HG03520 (cell line): ENCODE measurements around the gene POC1B.
"Not testable (repeated sequence)": the region's sequence is repeated elsewhere in the genome, so short reads cannot be mapped to it uniquely, and the experiment has no call there.

ENCODE experiments used
- ATAC-seq: cut with Tn5 transposase; IDR thresholded peaks from one replicate; pipeline ENCODE4 v1.9.1; 2021; ENCODE audit warnings: mild to moderate bottlenecking, moderate library complexity; ENCODE audit not compliant: unreplicated experiment

Gene POC1B

DNA sequence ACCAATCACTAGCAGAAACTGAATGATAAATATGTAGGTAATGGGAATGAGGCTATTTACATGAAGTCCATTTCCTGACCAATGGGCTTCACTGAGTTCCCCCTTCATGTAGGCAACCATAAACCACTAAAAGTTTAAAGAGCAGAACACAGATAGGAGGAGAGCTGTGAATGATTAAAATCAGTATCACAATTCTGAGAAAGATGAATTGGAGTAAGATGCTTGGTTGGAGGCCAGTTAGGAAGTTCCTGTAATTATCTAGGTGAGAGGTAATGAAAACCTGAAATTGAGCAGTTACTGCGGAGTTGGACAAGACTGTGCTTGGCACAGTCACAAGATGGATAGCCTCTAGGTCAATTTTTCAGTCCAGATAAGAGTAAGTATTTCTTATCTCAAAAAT, 57.8 kb downstream of the POC1B start:
- ATAC-seq, result no peak

GRCh38 chr12:89464974-89465592, 60.8 kb downstream of the POC1B start:
- ATAC-seq, result no peak

DNA sequence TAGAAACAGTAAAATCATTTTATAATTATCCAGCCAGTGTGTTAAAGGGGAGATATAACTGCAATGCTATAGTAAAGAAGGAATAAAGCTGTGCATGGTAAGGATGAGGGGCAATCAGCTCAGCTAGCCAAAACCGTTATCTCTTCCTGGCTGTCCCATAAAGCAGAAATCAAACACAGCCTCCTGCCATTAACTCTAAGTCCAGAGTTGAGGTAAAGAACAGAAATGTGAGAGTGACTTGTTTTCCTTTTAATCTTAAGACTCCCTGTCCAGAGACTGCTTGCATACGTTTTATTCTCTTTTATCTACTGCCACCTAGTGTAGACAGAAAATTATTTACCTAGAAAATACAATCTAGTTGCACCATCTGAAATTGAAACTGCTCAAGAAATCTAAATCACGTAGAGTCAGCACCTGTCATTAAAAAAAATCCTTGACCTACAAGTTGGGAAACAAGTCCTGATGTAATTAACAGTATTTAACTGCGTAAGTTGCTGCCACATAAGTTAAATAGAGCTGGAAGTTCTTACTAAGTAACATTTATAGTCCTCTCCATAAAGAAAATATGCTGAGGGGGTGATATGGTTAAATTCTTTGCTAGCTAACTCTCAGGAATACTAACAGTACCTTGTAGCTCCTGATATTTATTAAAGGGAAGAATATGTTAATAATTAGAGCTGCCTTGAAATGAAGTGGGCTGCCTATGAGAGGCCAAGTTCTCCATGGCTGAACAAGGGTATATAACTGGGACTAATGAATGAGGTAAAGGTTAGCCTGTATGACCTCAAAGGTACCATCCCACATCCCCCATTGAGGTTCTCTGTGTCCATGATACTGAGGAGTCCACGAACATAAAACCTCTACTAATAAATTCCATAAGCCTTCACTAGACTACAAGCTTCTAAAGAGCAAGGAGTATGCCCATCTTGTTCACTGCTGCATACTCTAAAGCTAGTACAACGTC, 63.9 kb downstream of the POC1B start:
- peak; percentile 93 for ATAC-seq

GRCh38 chr12:89461190-89461589, 64.7 kb downstream of the POC1B start:
- ATAC-seq, result no peak

DNA sequence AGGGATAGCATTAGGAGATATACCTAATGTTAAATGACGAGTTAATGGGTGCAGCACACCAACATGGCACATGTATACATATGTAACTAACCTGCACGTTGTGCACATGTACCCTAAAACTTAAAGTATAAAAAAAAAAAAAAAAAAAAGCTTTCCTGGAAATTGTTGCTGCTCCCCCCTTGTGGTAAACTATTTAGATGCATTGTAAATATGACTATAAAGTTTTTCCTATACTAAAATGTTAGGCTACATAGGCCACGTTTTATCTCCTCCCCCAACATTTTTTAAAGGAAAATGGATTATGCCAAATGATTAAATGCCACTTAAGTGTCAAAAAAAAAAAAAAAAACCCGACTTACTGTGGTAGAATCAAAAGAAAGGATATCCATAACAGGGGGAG, 66.6 kb downstream of the POC1B start:
- ATAC-seq, result not testable (repeated sequence)

- ATAC-seq, result no peak
Observed at GRCh38 chr12:89456565-89456964, 69.3 kb downstream of the POC1B start.

GRCh38 chr12:89454080-89454848, 71.6 kb downstream of the POC1B start:
- no peak for ATAC-seq

- no peak for ATAC-seq
Observed at GRCh38 chr12:89453121-89453978, 72.5 kb downstream of the POC1B start.

DNA sequence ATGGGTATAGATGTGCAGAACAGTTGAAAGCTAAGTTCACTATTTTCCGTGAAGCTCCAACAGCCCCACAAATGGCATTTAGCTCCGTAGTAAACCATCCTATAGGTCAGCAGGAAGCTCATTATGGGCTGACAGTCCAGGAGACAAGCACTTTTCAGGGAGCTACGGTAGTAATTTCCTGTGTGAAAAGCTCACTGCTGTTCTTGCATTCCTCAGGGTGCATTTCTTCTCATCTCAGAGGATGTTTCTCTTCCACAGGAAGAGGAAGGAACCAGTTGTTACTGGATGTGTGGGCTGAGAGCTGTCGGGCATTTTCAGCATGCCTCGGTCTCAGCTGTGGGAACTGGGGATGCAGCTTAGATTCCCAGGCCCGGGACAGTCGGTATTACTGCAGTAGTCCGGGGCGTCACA, 74.0 kb downstream of the POC1B start:
- ATAC-seq, result no peak

- ATAC-seq, result no peak
Observed at GRCh38 chr12:89450907-89451306, 74.9 kb downstream of the POC1B start.

GRCh38 chr12:89448951-89449371, 76.9 kb downstream of the POC1B start:
- no peak for ATAC-seq

DNA sequence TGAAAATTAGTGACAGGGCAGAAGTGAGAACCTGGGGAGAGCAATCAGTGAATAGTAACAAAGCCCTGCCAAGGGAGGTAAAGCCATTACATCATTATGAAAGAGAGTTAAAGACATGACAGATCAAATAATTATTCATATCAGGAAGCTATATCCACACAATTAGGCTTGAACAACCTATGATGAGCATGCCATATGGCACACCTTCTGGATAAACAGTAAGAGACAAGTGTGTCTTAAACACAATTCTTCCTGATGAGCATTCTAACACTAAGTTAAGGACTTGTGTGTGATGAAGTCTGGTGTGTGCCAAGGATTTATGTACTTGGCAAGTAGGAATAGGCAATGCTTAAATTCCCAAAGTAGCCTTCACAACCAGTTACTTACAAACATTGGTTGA, 77.3 kb downstream of the POC1B start:
- no peak for ATAC-seq

GRCh38 chr12:89439941-89440340, 85.9 kb downstream of the POC1B start:
- no peak for ATAC-seq

- no peak for ATAC-seq
Observed at GRCh38 chr12:89437231-89437630, 88.6 kb downstream of the POC1B start.

DNA sequence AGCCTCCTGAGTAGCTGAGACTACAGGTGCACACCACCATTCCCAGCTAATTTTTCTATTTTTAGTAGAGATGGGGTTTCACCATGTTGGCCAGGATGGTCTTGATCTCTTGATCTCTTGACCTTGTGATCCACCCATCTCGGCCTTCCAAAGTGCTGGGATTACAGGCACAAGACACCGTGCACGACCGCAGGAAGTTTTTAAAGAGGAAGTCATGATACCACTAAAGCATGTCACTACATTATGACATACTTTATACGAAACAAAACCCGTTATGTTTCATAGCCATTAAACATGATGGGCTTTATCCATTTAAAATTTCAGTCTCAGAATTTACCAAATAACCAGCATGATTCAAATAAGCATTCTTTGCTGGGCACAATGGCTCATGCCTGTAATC, 89.8 kb downstream of the POC1B start:
- ATAC-seq, result no peak

- no peak for ATAC-seq
Observed at GRCh38 chr12:89433634-89434033, 92.2 kb downstream of the POC1B start.

GRCh38 chr12:89432396-89432795, 93.5 kb downstream of the POC1B start:
- ATAC-seq, result no peak

DNA sequence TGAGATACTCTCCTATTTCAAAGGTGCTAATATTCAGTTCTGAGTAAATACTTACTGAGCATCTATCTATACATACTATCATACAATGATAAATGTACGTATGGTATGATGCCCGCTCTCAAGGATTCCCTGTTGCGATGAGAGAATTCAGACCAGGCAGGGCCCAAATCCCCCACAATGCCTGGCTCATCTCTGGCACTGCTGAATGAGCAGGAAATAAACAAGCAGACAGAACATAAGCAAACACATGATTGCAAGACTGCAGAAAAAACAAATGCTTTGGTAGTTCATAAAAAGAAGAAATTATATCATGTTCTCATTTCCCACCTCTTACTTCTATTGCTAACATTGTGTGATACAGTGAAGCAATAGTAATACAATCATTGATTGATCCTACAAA, 96.3 kb downstream of the POC1B start:
- no peak for ATAC-seq

DNA sequence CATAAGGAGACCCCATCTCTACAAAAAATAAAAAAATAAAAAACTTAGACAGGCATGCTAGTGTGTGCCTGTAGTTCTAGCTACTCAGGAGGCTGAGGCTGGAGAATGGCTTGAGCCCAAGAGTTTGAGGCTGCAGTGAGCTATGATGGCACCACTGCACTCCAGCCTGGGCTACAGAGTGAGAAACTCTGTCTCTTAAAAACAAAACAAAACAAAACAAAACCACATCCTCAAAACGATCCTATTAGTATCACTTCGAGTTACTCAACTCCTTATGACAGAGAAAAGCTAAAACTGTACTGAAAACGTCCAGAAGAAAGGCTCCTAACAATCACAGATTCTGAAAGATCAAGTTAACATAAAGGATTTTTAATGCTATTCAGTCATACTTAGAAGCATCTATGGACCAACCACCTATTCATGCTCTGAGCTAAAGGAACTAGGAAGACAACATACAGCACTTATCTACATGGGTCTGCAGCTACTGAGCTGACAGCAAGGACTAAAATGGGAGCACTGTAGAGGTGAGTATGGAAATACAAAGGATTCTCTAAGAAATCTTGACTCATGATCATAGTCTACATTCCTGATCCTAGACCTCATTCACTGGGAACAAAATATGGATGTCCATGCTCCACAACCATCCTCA, 98.2 kb downstream of the POC1B start:
- peak; percentile 96 for ATAC-seq

GRCh38 chr12:89424846-89425245, 101.0 kb downstream of the POC1B start:
- ATAC-seq, result no peak
